GM12878 (cell line): ENCODE results near the gene ASIP. TPM values are rescaled to one million over a fixed set of nuclear protein-coding genes. Genes with fewer than 3 reads are reported as not detected.

ENCODE experiments used
- ATAC-seq: fragments of 200-7000 bp; cut with Tn5 transposase; 3 replicates; pipeline ENCODE4 v1.9.1; 2020; ENCODE audit warnings: mild to moderate bottlenecking, moderate library complexity
- BruUV-seq: library from RNA; stranded (reverse); fragments of 400-500 nt; replicated peaks from 2 replicates; lab custom pipeline; 2021; lab: Mats Ljungman, UMichigan
- CTCF ChIA-PET: fragments of 300-600 bp; sonication (Branson Sonifier 250); formaldehyde crosslinking; extraction: SDS; loops from one replicate; lab custom pipeline; 2021; ENCODE audit warnings: inconsistent platforms; lab: Yijun Ruan, JAX
- POLR2A ChIA-PET: fragments of 350-600 bp; formaldehyde crosslinking; extraction: SDS; loops from one replicate; lab custom pipeline; 2021; ENCODE audit warnings: inconsistent platforms; lab: Charles Lee
- RAD21 ChIA-PET: fragments of 300-600 bp; sonication (Branson Sonifier 250); formaldehyde crosslinking; loops from one replicate; lab custom pipeline; 2023; ENCODE audit warnings: antibody characterized with exemption; ENCODE audit not compliant: unreplicated experiment; lab: Charles Lee
- SMC1A ChIA-PET: fragments of 300-600 bp; sonication (Branson Sonifier 250); formaldehyde crosslinking; loops from one replicate; lab custom pipeline; 2023; ENCODE audit not compliant: unreplicated experiment, uncharacterized antibody; lab: Charles Lee
- DNase-seq: peaks from one replicate; pipeline ENCODE4 v3.0.0-alpha.2; 2011; ENCODE audit warnings: low read depth, low spot score
- FAIRE-seq: peaks from 3 replicates; lab custom pipeline; 2011; peaks lifted over from hg19 to GRCh38; lab: Jason Lieb, UNC
- H2AFZ ChIP-seq: 2 replicates; pipeline ENCODE4 v1.6.0; 2011; ENCODE audit warnings: low read depth, low read length, control low read depth; ENCODE audit not compliant: control insufficient read depth
- H3K27ac ChIP-seq: 2 replicates; pipeline ENCODE4 v1.5.1; 2011; ENCODE audit warnings: control low read depth; ENCODE audit not compliant: control insufficient read depth, insufficient read depth
- H3K27me3 ChIP-seq, 2 experiments: replicated peaks in 1 of 2; 2 replicates each; pipeline versions ENCODE4 v1.6.0 to v1.6.1; 2011; ENCODE audit warnings: low read length in 1 of 2; ENCODE audit not compliant: control insufficient read depth in 2 of 2, insufficient read depth in 2 of 2
- H3K36me3 ChIP-seq, 2 experiments: 2 replicates each; pipeline ENCODE4 v1.5.1; 2011; ENCODE audit warnings: low read length in 1 of 2; ENCODE audit not compliant: control insufficient read depth in 2 of 2, insufficient read depth in 2 of 2
- H3K4me1 ChIP-seq: 2 replicates; pipeline ENCODE4 v1.6.1; 2011; ENCODE audit warnings: mild to moderate bottlenecking, low read length, moderate library complexity, mixed read lengths; ENCODE audit not compliant: control insufficient read depth, insufficient read depth
- H3K4me2 ChIP-seq: 2 replicates; pipeline ENCODE4 v1.6.0; 2011; ENCODE audit warnings: control low read depth; ENCODE audit not compliant: control insufficient read depth, insufficient read depth
- H3K4me3 ChIP-seq: fragments of 200-600 bp; sonication (generic); 2 replicates; pipeline ENCODE4 v1.5.1; 2016
- H3K79me2 ChIP-seq: 2 replicates; pipeline ENCODE4 v1.6.0; 2011; ENCODE audit warnings: low read length; ENCODE audit not compliant: control insufficient read depth, insufficient read depth
- H3K9ac ChIP-seq: 2 replicates; pipeline ENCODE4 v1.8.0; 2011; ENCODE audit warnings: low read length, control low read depth, mixed read lengths; ENCODE audit not compliant: control insufficient read depth, insufficient read depth
- H3K9me3 ChIP-seq: replicated peaks from 3 replicates; pipeline ENCODE4 v1.5.1; 2011; ENCODE audit warnings: mild to moderate bottlenecking, low read length; ENCODE audit not compliant: control insufficient read depth, insufficient read depth
- H4K20me1 ChIP-seq: 2 replicates; pipeline ENCODE4 v1.6.0; 2011; ENCODE audit not compliant: control insufficient read depth, insufficient read depth
- NFXL1 ChIP-seq: fragments of 450-650 bp; IDR thresholded peaks from 2 replicates; pipeline ENCODE4 v1.6.1; 2017; ENCODE audit warnings: antibody characterized with exemption, mild to moderate bottlenecking, borderline replicate concordance
- POLR2A ChIP-seq: IDR thresholded peaks from 2 replicates; pipeline ENCODE4 v1.6.1; 2011; ENCODE audit warnings: low read depth, mild to moderate bottlenecking, low read length
- POU2F2 ChIP-seq: IDR thresholded peaks from 3 replicates; pipeline ENCODE4 v1.6.1; 2011; ENCODE audit warnings: low read depth, mild to moderate bottlenecking, low read length, borderline replicate concordance
- SUPT20H ChIP-seq: IDR thresholded peaks from 2 replicates; pipeline ENCODE4 v1.6.1; 2011; ENCODE audit warnings: low read depth, mild to moderate bottlenecking, low read length, moderate library complexity, borderline replicate concordance; ENCODE audit not compliant: control insufficient read depth
- WGBS: methylation state at CpG from one replicate; pipeline ENCODE4 v1.1.6; 2016; ENCODE audit warnings: low lambda C conversion rate; ENCODE audit not compliant: insufficient replicate concordance, insufficient coverage; ENCODE audit errors: missing lambda C conversion rate; 5-methylcytosine and 5-hydroxymethylcytosine counted together
- in situ Hi-C: fragments of 300-500 bp; cut with MboI; formaldehyde crosslinking; loops from 9 replicates; pipeline ENCODE4 v1.14.3; 2018; ENCODE audit warnings: mixed read lengths
- intact Hi-C: fragments of 100-400 bp; cut with micrococcal nuclease; formaldehyde crosslinking; loops from one replicate; pipeline ENCODE4 v1.14.2; 2022; ENCODE audit not compliant: unreplicated experiment
- polyA plus RNA-seq, 11 experiments: library from polyadenylated mRNA; depleted of rRNA in 4 of 11; unstranded in 6 of 11; stranded (reverse) in 5 of 11; fragments of >200 nt; fragmentation: Nextera tagmentation in 4 of 11; fragmentation: Illumina TruSeq in 1 of 11; extraction: Ambion mirVana in 4 of 11; extraction: Trizol in 1 of 11; gene quantifications; 1 replicate in 1 of 11; 2 replicates in 10 of 11; pipeline versions ENCODE4 v1.2.1 to v1.2.3, GENCODE V29; 2011 to 2016; ENCODE audit warnings: inconsistent platforms in 2 of 11, missing spikeins in 2 of 11, low read depth in 1 of 11
- total RNA-seq, 4 experiments: library from RNA; depleted of rRNA in 3 of 4; stranded (reverse); fragments of >200 nt in 3 of 4; fragmentation: Illumina TruSeq in 1 of 4; extraction: Trizol in 1 of 4; gene quantifications; 2 replicates each; pipeline versions ENCODE4 v1.2.1 to v1.2.3, GENCODE V29; 2013 to 2021
- TF ChIP-seq, protein P1 (sequence below): fragments of 450-650 bp; IDR thresholded peaks from 2 replicates; pipeline ENCODE4 v1.6.1; 2016; ENCODE audit warnings: mild to moderate bottlenecking, moderate library complexity, borderline replicate concordance

Gene ASIP
- total and polyA plus RNA-seq, 10 of the 15 experiments (the other 5 are each of a cell fraction or from before 2014, with no cell fraction given): 0.29 TPM; not detected in 9

DNA sequence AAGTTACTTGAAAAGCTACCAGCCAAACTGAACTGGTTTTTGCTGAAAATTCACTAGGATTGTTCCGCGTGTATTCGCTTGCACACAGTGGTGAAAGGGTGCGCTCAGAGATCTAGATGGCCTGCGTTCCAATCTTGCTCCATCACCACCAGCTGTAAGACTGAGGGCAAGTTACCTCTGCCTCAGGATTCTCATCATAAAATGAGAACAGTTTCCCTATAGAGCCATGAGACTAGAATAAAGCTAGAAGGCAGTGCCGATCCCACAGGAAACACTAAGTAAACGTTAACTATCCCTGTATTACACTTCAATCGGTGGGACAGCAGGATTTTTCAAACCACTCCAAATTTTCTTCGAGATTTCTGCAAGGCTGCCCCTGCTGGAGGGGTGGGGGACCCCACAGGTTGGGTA is 61.1 kb downstream of the ASIP start:
- ChIA-PET CTCF (interaction anchor here (0.7 to 5.8 kb wide), 5 partner anchors 10 to 257 kb away, joined by 3 to 40 read pairs (median 5); partner anchors contain the start of genes DYNLRB1, ITCH and MAP1LC3A), RAD21 (interaction anchor here (0.6 to 4.8 kb wide), 5 partner anchors 11 to 213 kb away, joined by 3 to 21 read pairs (median 5); partner anchors contain the start of gene ITCH), POLR2A (interaction anchor here (0.7 to 4.7 kb wide), 7 partner anchors 16 to 418 kb away, joined by 3 to 21 read pairs (median 5); partner anchors contain the start of genes DYNLRB1, EIF2S2 and ITCH), SMC1A (interaction anchor here (1.2 to 2.5 kb wide), 3 partner anchors 10 to 112 kb away, joined by 5 to 15 read pairs (median 6); no protein-coding TSS in a partner anchor)
- 25% methylated on average over 9 of the region's 9 CpGs for WGBS
- intact Hi-C loops: loop anchor here (2.0 kb wide), 1 partner anchor 36 kb away; no protein-coding TSS in a partner anchor
- Histone ChIP-seq H3K4me2 (peak overlapping the region; percentile 88), H3K9ac (peak overlapping the region; percentile 97), H3K9me3 (no peaks in the 10 kb centered on the region), H3K4me1 (peaks cover 11% of the 10 kb centered on the region), H4K20me1 (no peaks in the 10 kb centered on the region), H3K27ac (peak overlapping the region; percentile 87), H2AFZ (peak overlapping the region; percentile 95), H3K27me3 (no peaks in the 10 kb centered on the region), H3K36me3 (no peaks in the 10 kb centered on the region), H3K79me2 (peaks cover 44% of the 10 kb centered on the region), H3K4me3 (peak overlapping the region; percentile 95)
- TF ChIP-seq POLR2A (no peak), NFXL1 (no peak), SUPT20H (no peak), POU2F2 (no peak)
- TF ChIP-seq, protein P1, sequence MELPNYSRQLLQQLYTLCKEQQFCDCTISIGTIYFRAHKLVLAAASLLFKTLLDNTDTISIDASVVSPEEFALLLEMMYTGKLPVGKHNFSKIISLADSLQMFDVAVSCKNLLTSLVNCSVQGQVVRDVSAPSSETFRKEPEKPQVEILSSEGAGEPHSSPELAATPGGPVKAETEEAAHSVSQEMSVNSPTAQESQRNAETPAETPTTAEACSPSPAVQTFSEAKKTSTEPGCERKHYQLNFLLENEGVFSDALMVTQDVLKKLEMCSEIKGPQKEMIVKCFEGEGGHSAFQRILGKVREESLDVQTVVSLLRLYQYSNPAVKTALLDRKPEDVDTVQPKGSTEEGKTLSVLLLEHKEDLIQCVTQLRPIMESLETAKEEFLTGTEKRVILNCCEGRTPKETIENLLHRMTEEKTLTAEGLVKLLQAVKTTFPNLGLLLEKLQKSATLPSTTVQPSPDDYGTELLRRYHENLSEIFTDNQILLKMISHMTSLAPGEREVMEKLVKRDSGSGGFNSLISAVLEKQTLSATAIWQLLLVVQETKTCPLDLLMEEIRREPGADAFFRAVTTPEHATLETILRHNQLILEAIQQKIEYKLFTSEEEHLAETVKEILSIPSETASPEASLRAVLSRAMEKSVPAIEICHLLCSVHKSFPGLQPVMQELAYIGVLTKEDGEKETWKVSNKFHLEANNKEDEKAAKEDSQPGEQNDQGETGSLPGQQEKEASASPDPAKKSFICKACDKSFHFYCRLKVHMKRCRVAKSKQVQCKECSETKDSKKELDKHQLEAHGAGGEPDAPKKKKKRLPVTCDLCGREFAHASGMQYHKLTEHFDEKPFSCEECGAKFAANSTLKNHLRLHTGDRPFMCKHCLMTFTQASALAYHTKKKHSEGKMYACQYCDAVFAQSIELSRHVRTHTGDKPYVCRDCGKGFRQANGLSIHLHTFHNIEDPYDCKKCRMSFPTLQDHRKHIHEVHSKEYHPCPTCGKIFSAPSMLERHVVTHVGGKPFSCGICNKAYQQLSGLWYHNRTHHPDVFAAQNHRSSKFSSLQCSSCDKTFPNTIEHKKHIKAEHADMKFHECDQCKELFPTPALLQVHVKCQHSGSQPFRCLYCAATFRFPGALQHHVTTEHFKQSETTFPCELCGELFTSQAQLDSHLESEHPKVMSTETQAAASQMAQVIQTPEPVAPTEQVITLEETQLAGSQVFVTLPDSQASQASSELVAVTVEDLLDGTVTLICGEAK: peak; percentile 18; the same call in 1 of the 2 replicates
- DNase-seq (no peak), ATAC-seq (no peak), FAIRE-seq (no peak)
- in situ Hi-C loops: no loop called here
- BruUV-seq: no TSS peak
